ENCODE results near the gene RBM15B. TPM values are rescaled to one million over a fixed set of nuclear protein-coding genes. Genes with fewer than 3 reads are reported as not detected.

The RBM15B gene
- total RNA-seq, 1 donor from 2014 or later: 75.8 TPM

DNA sequence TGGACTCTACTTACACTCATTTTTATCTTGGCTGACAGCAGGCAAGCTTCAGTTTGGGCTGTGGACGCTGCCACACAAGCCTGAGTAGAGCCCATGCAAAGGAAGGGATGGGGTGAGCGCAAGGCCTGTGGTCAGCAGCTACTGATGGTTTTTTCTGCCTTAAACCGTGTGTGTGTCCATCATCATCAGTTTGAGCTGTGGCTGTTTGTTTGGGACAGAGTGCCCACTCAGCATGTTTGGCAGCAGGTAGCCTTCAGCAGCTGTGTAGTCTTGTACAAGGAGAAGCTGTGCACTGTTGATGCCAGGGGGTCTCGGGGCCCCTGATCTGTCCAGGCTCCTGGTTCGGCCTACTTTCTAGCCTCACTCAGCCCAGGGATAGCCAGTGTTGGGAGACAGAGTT is 3.5 kb downstream of the RBM15B start:
- TF ChIP-seq, protein P1, sequence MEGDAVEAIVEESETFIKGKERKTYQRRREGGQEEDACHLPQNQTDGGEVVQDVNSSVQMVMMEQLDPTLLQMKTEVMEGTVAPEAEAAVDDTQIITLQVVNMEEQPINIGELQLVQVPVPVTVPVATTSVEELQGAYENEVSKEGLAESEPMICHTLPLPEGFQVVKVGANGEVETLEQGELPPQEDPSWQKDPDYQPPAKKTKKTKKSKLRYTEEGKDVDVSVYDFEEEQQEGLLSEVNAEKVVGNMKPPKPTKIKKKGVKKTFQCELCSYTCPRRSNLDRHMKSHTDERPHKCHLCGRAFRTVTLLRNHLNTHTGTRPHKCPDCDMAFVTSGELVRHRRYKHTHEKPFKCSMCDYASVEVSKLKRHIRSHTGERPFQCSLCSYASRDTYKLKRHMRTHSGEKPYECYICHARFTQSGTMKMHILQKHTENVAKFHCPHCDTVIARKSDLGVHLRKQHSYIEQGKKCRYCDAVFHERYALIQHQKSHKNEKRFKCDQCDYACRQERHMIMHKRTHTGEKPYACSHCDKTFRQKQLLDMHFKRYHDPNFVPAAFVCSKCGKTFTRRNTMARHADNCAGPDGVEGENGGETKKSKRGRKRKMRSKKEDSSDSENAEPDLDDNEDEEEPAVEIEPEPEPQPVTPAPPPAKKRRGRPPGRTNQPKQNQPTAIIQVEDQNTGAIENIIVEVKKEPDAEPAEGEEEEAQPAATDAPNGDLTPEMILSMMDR (IDR thresholded peaks at IDR 0.05; ENCODE audit: unreplicated experiment): no peak
- no peak for DNase-seq (ENCODE audit: low spot score, unreplicated experiment)
- Mint-ChIP-seq H3K27ac (peak overlapping the region; percentile 84), H3K36me3 (ENCODE audit: insufficient read depth) (peaks cover 24% of the 10 kb centered on the region), H3K4me3 (ENCODE audit: low read depth) (peak overlapping the region; percentile 63), H3K9me3 (ENCODE audit: low read depth) (no peaks in the 10 kb centered on the region), H3K4me1 (ENCODE audit: low read depth) (peaks cover 25% of the 10 kb centered on the region), H3K27me3 (no peaks in the 10 kb centered on the region)

DNA sequence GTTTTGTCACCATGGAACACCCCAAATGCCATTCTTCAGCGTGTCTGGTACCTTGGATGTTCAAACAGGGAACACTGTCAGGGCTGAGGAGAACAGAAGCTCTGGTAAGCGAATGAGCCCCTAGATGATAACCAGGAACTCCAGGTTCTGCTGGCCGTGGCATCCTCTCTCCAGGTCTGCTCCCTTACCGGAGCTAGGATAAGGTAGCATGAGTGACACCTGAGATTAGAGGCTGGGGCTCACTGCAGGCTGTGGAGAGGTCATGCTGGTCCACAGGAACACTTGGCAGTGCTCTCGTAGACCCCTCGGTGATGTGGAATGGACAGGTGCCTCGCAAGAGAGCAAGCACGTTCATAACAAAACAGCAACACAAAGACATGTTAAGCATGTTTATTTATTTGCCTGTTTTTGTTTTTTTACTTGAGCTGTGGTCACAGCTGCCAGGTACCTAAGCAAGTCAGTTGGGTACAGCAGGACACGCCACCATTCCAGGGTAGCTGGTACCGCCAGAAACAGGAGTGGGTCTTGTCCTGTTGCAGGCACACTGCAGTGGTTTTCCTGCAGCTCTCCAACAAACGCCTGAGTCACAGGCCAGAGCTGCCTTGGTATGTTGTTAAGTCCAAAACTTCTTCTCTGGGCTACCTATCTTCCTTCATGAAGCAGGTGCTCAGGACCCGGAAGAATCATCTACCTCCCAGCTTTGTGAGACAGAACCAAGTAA is 4.6 kb downstream of the RBM15B start:
- Mint-ChIP-seq H3K27ac (peak overlapping the region; percentile 91), H3K9me3 (ENCODE audit: low read depth) (no peaks in the 10 kb centered on the region), H3K4me3 (ENCODE audit: low read depth) (peak overlapping the region; percentile 31), H3K36me3 (ENCODE audit: insufficient read depth) (peaks cover 24% of the 10 kb centered on the region), H3K27me3 (no peaks in the 10 kb centered on the region), H3K4me1 (ENCODE audit: low read depth) (peaks cover 22% of the 10 kb centered on the region)
- TF ChIP-seq, protein P1 (IDR thresholded peaks at IDR 0.05; ENCODE audit: unreplicated experiment): no peak
- no peak for DNase-seq (ENCODE audit: low spot score, unreplicated experiment)

GRCh38 chr3:51396401-51396800 is 5.3 kb downstream of the RBM15B start:
- peaks cover 22% of the 10 kb centered on the region for H3K4me1 Mint-ChIP-seq (ENCODE audit: low read depth)
- TF ChIP-seq, protein P1 (IDR thresholded peaks at IDR 0.05; ENCODE audit: unreplicated experiment): no peak
- H3K9me3 Mint-ChIP-seq (ENCODE audit: low read depth): no peaks in the 10 kb centered on the region
- no peak overlapping the region for H3K4me3 Mint-ChIP-seq (ENCODE audit: low read depth)
- peak overlapping the region; percentile 91 for H3K27ac Mint-ChIP-seq
- H3K36me3 Mint-ChIP-seq (ENCODE audit: insufficient read depth): peaks cover 24% of the 10 kb centered on the region
- H3K27me3 Mint-ChIP-seq: no peaks in the 10 kb centered on the region
- no peak for DNase-seq (ENCODE audit: low spot score, unreplicated experiment)

- H3K9me3 Mint-ChIP-seq (ENCODE audit: low read depth): no peaks in the 10 kb centered on the region
- H3K27me3 Mint-ChIP-seq: no peaks in the 10 kb centered on the region
- DNase-seq (ENCODE audit: low spot score, unreplicated experiment): no peak
- no peak overlapping the region for H3K4me3 Mint-ChIP-seq (ENCODE audit: low read depth)
- TF ChIP-seq, protein P1 (IDR thresholded peaks at IDR 0.05; ENCODE audit: unreplicated experiment): no peak
- H3K4me1 Mint-ChIP-seq (ENCODE audit: low read depth): peaks cover 22% of the 10 kb centered on the region
- peaks cover 24% of the 10 kb centered on the region for H3K36me3 Mint-ChIP-seq (ENCODE audit: insufficient read depth)
- H3K27ac Mint-ChIP-seq: peak overlapping the region; percentile 91
Measured at GRCh38 chr3:51397392-51397791, 6.3 kb downstream of the RBM15B start.

- no peak for DNase-seq (ENCODE audit: low spot score, unreplicated experiment)
- Mint-ChIP-seq H3K36me3 (ENCODE audit: insufficient read depth) (peaks cover 18% of the 10 kb centered on the region), H3K4me3 (ENCODE audit: low read depth) (no peak overlapping the region), H3K4me1 (ENCODE audit: low read depth) (peaks cover 16% of the 10 kb centered on the region), H3K27me3 (no peaks in the 10 kb centered on the region), H3K27ac (peak overlapping the region; percentile 89), H3K9me3 (ENCODE audit: low read depth) (no peaks in the 10 kb centered on the region)
- TF ChIP-seq, protein P1 (IDR thresholded peaks at IDR 0.05; ENCODE audit: unreplicated experiment): no peak
Measured at GRCh38 chr3:51398595-51399310, 7.7 kb downstream of the RBM15B start.

Data from progenitor cell of endocrine pancreas (in vitro differentiated cells).